COLO668 (cell line): ENCODE measurements around the gene TMEM273.
"Not testable (repeated sequence)": the region's sequence is repeated elsewhere in the genome, so short reads cannot be mapped to it uniquely, and the experiment has no call there.

Experiments used
- DNase-seq: peaks from one replicate; lab custom pipeline; 2025; ENCODE audit not compliant: unreplicated experiment; lab: John Stamatoyannopoulos, UW

The TMEM273 gene

GRCh38 chr10:49205206-49205605 is 17.0 kb upstream of the TMEM273 start:
- DNase-seq = no peak

- no peak for DNase-seq
Measured at GRCh38 chr10:49204119-49204518, 15.9 kb upstream of the TMEM273 start.

- DNase-seq = no peak
Measured at GRCh38 chr10:49202266-49202665, 14.1 kb upstream of the TMEM273 start.

GRCh38 chr10:49200854-49201253 is 12.7 kb upstream of the TMEM273 start:
- DNase-seq = no peak

- no peak for DNase-seq
Measured at GRCh38 chr10:49197171-49197570, 9.0 kb upstream of the TMEM273 start.

GRCh38 chr10:49195864-49196263 is 7.7 kb upstream of the TMEM273 start:
- DNase-seq = not testable (repeated sequence)

GRCh38 chr10:49194212-49194920 is 6.2 kb upstream of the TMEM273 start:
- no peak for DNase-seq

- no peak for DNase-seq
Measured at GRCh38 chr10:49191349-49191748, 3.2 kb upstream of the TMEM273 start.

GRCh38 chr10:49189422-49189821 is 1.2 kb upstream of the TMEM273 start:
- DNase-seq = no peak

- no peak for DNase-seq
Measured at GRCh38 chr10:49187044-49187484, 1.1 kb downstream of the TMEM273 start.

GRCh38 chr10:49186613-49187012 is 1.6 kb downstream of the TMEM273 start:
- no peak for DNase-seq

- no peak for DNase-seq
Measured at GRCh38 chr10:49185213-49185612, 3.0 kb downstream of the TMEM273 start.

GRCh38 chr10:49184642-49185111 is 3.5 kb downstream of the TMEM273 start:
- no peak for DNase-seq

- DNase-seq = no peak
Measured at GRCh38 chr10:49183596-49184542, 4.3 kb downstream of the TMEM273 start.

GRCh38 chr10:49182776-49183175 is 5.4 kb downstream of the TMEM273 start:
- no peak for DNase-seq

- DNase-seq = no peak
Measured at GRCh38 chr10:49180444-49180860, 7.7 kb downstream of the TMEM273 start.

- DNase-seq = no peak
Measured at GRCh38 chr10:49179699-49180443, 8.3 kb downstream of the TMEM273 start.

- no peak for DNase-seq
Measured at GRCh38 chr10:49178489-49179471, 9.4 kb downstream of the TMEM273 start.

- no peak for DNase-seq
Measured at GRCh38 chr10:49177391-49178355, 10.5 kb downstream of the TMEM273 start.
